ENCODE data around the gene GFM2.

DNA sequence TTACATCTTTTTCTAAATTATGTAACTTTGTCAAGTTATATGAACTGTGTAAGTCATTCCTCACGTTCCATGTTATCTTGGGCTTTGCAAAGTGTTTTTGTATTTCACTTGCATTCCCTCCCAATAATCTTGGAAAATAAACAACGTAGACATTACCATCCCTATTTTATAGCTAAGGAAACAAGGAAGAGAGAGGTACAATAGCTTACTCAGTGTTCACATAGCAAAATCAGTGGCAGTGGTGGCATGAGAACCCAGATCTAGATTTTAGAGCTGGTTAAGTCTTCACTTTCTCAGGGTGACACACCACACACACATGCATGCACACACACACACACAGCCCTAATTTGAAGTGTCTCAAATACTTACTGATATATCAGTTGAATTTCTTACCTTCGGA, 34.3 kb upstream of the GFM2 start:
- TF ChIP-seq, protein P1, sequence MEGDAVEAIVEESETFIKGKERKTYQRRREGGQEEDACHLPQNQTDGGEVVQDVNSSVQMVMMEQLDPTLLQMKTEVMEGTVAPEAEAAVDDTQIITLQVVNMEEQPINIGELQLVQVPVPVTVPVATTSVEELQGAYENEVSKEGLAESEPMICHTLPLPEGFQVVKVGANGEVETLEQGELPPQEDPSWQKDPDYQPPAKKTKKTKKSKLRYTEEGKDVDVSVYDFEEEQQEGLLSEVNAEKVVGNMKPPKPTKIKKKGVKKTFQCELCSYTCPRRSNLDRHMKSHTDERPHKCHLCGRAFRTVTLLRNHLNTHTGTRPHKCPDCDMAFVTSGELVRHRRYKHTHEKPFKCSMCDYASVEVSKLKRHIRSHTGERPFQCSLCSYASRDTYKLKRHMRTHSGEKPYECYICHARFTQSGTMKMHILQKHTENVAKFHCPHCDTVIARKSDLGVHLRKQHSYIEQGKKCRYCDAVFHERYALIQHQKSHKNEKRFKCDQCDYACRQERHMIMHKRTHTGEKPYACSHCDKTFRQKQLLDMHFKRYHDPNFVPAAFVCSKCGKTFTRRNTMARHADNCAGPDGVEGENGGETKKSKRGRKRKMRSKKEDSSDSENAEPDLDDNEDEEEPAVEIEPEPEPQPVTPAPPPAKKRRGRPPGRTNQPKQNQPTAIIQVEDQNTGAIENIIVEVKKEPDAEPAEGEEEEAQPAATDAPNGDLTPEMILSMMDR (conservative IDR thresholded peaks at IDR 0.05; ENCODE audit: low read length): no peak
- TF ChIP-seq EZH2phosphoT487 (IDR thresholded peaks at IDR 0.05; ENCODE audit: borderline replicate concordance): no peak
